Measurements from ENCODE around the gene NUDT14. TPM values are rescaled to one million over a fixed set of nuclear protein-coding genes. Genes with fewer than 3 reads are reported as not detected.
A peak's percentile ranks its signal among the peaks of the same experiment; 100 is the strongest.

Gene NUDT14
- total and polyA plus RNA-seq, 7 donors: 14.7 to 45.4 (median 23.3) TPM

GRCh38 chr14:105196265-105196960 lies 15.3 kb upstream of the NUDT14 start:
- DNase-seq (peak in 1 of 2 donors; percentile 52), ATAC-seq (peak; percentile 19 to 39 (median 26))
- TF ChIP-seq CTCF (IDR thresholded peaks at IDR 0.05): no peak
- H3K4me1 ChIP-seq: peaks cover 11% of the 10 kb centered on the region
- H3K36me3 ChIP-seq (ENCODE audit: insufficient read depth in 1 of 2, low read depth in 1 of 2): no peaks in the 10 kb centered on the region
- WGBS, 3 donors: 8 to 20% (median 14%) methylated on average over 38 to 58 of the region's 58 CpGs
- H3K27ac ChIP-seq: peak overlapping the region; percentile 61
- H3K4me3 ChIP-seq: peak overlapping the region; percentile 25
- intact Hi-C loops (cut with DNase I): loop anchor here in 1 of 2 donors (5.0 kb wide), 1 partner anchor 104 kb away; no protein-coding TSS in a partner anchor
- no peaks in the 10 kb centered on the region for H3K9me3 ChIP-seq
- peaks cover 0 to 48% (median 15%) of the 10 kb centered on the region in 3 donors for H3K27me3 ChIP-seq (ENCODE audit: insufficient read depth in 3 of 3, low read length in 2 of 3)

- Histone ChIP-seq H3K36me3 (ENCODE audit: insufficient read depth in 1 of 2, low read depth in 1 of 2) (no peaks in the 10 kb centered on the region), H3K27me3 (ENCODE audit: insufficient read depth in 3 of 3, low read length in 2 of 3) (peaks cover 0 to 43% (median 15%) of the 10 kb centered on the region in 3 donors), H3K4me3 (no peak overlapping the region), H3K9me3 (no peaks in the 10 kb centered on the region), H3K4me1 (peaks cover 10% of the 10 kb centered on the region), H3K27ac (peak overlapping the region; percentile 50)
- 49 to 62% (median 58%) methylated on average over 25 of the region's 25 CpGs for WGBS, 3 donors
- TF ChIP-seq CTCF (IDR thresholded peaks at IDR 0.05): no peak
- ATAC-seq (no peak), DNase-seq (no peak)
- intact Hi-C loops (cut with DNase I): loop anchor here in 1 of 2 donors (5.0 kb wide), 1 partner anchor 103 kb away; no protein-coding TSS in a partner anchor
Measured at GRCh38 chr14:105195522-105196264, 14.6 kb upstream of the NUDT14 start.

- H3K4me1 ChIP-seq: peaks cover 10% of the 10 kb centered on the region
- ATAC-seq: no peak
- WGBS, 3 donors: 70 to 79% (median 75%) methylated on average over 8 to 10 of the region's 10 CpGs
- H3K4me3 ChIP-seq: no peak overlapping the region
- intact Hi-C loops (cut with DNase I): loop anchor here in 1 of 2 donors (5.0 kb wide), 1 partner anchor 103 kb away; no protein-coding TSS in a partner anchor
- peak overlapping the region; percentile 50 for H3K27ac ChIP-seq
- no peak for TF ChIP-seq CTCF (IDR thresholded peaks at IDR 0.05)
- no peaks in the 10 kb centered on the region for H3K9me3 ChIP-seq
- no peak for DNase-seq
- no peaks in the 10 kb centered on the region for H3K36me3 ChIP-seq (ENCODE audit: insufficient read depth in 1 of 2, low read depth in 1 of 2)
- H3K27me3 ChIP-seq (ENCODE audit: insufficient read depth in 3 of 3, low read length in 2 of 3): peaks cover 0 to 38% (median 15%) of the 10 kb centered on the region in 3 donors
Measured at GRCh38 chr14:105195051-105195450, 13.9 kb upstream of the NUDT14 start.

GRCh38 chr14:105193916-105194782 lies 13.0 kb upstream of the NUDT14 start:
- H3K27ac ChIP-seq: peak overlapping the region; percentile 41
- WGBS, 3 donors: 45 to 51% (median 47%) methylated on average over 17 of the region's 17 CpGs
- intact Hi-C loops (cut with DNase I): no loop called here
- no peak for ATAC-seq
- no peaks in the 10 kb centered on the region for H3K36me3 ChIP-seq (ENCODE audit: insufficient read depth in 1 of 2, low read depth in 1 of 2)
- H3K4me1 ChIP-seq: peaks cover 10% of the 10 kb centered on the region
- H3K4me3 ChIP-seq: no peak overlapping the region
- H3K27me3 ChIP-seq (ENCODE audit: insufficient read depth in 3 of 3, low read length in 2 of 3): peaks cover 0 to 29% (median 15%) of the 10 kb centered on the region in 3 donors
- no peak for TF ChIP-seq CTCF (IDR thresholded peaks at IDR 0.05)
- no peak for DNase-seq
- no peaks in the 10 kb centered on the region for H3K9me3 ChIP-seq

Measured in psoas muscle (tissue), 8 donors.